Neuronal stem cell (in vitro differentiated cells): Measurements from ENCODE around the gene ARHGAP29.

Experiments
- DNase-seq: peaks from one replicate; pipeline ENCODE4 v3.0.0-alpha.2; 2013; ENCODE audit warnings: low spot score
- H2AFZ ChIP-seq: one replicate; pipeline ENCODE4 v1.6.1; 2013; ENCODE audit warnings: mild to moderate bottlenecking, low read length, inconsistent platforms
- H2AK5ac ChIP-seq: 2 replicates; pipeline ENCODE4 v1.6.1; 2013; ENCODE audit warnings: low read depth, mild to moderate bottlenecking, inconsistent platforms, low read length, moderate library complexity, mixed read lengths
- H2BK120ac ChIP-seq: 2 replicates; pipeline ENCODE4 v1.6.1; 2013; ENCODE audit warnings: low read depth, mild to moderate bottlenecking, inconsistent platforms, low read length, moderate library complexity, mixed read lengths
- H2BK12ac ChIP-seq: one replicate; pipeline ENCODE4 v1.6.1; 2013; ENCODE audit warnings: low read length, inconsistent platforms
- H2BK15ac ChIP-seq: 2 replicates; pipeline ENCODE4 v1.6.1; 2013; ENCODE audit warnings: mild to moderate bottlenecking, low read length, inconsistent platforms, mixed read lengths
- H2BK5ac ChIP-seq: one replicate; pipeline ENCODE4 v1.6.1; 2013; ENCODE audit warnings: inconsistent platforms, mild to moderate bottlenecking, low read length, moderate library complexity
- H3K14ac ChIP-seq: one replicate; pipeline ENCODE4 v1.6.1; 2013; ENCODE audit warnings: low read length, inconsistent platforms
- H3K18ac ChIP-seq: 2 replicates; pipeline ENCODE4 v1.6.1; 2013; ENCODE audit warnings: low read length, inconsistent platforms
- H3K23ac ChIP-seq: 2 replicates; pipeline ENCODE4 v1.6.1; 2013; ENCODE audit warnings: low read depth, mild to moderate bottlenecking, mixed read lengths, low read length, inconsistent platforms; ENCODE audit not compliant: poor library complexity
- H3K27ac ChIP-seq: replicated peaks from 3 replicates; pipeline ENCODE4 v1.5.1; 2013; ENCODE audit warnings: low read length, inconsistent platforms
- H3K27me3 ChIP-seq, 3 experiments: 2 replicates each; pipeline ENCODE4 v1.6.1; 2013; ENCODE audit warnings: low read length in 3 of 3, mild to moderate bottlenecking in 2 of 3, inconsistent platforms in 1 of 3, low read depth in 1 of 3, mixed read lengths in 1 of 3, moderate library complexity in 1 of 3; ENCODE audit not compliant: control insufficient read depth in 3 of 3, insufficient read depth in 3 of 3
- H3K36me3 ChIP-seq, 2 donors: replicated peaks in 1 of 2; 2 replicates each; pipeline ENCODE4 v1.6.1; 2013; ENCODE audit warnings: low read length in 2 of 2; ENCODE audit not compliant: control insufficient read depth in 2 of 2, insufficient read depth in 2 of 2
- H3K4ac ChIP-seq: 2 replicates; pipeline ENCODE4 v1.6.1; 2013; ENCODE audit warnings: inconsistent platforms, mild to moderate bottlenecking, low read length, moderate library complexity
- H3K4me1 ChIP-seq, 2 donors: 1 replicate in 1 of 2; 2 replicates in 1 of 2; pipeline ENCODE4 v1.6.1; 2013; ENCODE audit warnings: low read length in 2 of 2, low read depth in 1 of 2; ENCODE audit not compliant: control insufficient read depth in 2 of 2, insufficient read depth in 1 of 2
- H3K4me2 ChIP-seq: one replicate; pipeline ENCODE4 v1.6.1; 2013; ENCODE audit warnings: mild to moderate bottlenecking, low read length, inconsistent platforms; ENCODE audit not compliant: insufficient read depth, poor library complexity, severe bottlenecking
- H3K4me3 ChIP-seq, 2 donors: 2 replicates each; pipeline ENCODE4 v1.5.1; 2013; ENCODE audit warnings: low read length in 2 of 2, mild to moderate bottlenecking in 2 of 2, inconsistent platforms in 1 of 2, moderate library complexity in 1 of 2
- H3K79me1 ChIP-seq: one replicate; pipeline ENCODE4 v1.6.1; 2013; ENCODE audit warnings: low read depth, mild to moderate bottlenecking, inconsistent platforms, low read length, moderate library complexity
- H3K9ac ChIP-seq: one replicate; pipeline ENCODE4 v1.6.1; 2013; ENCODE audit warnings: mild to moderate bottlenecking, low read depth, low read length, inconsistent platforms; ENCODE audit not compliant: poor library complexity
- H3K9me3 ChIP-seq, 2 donors: replicated peaks in 1 of 2; 2 replicates each; pipeline versions ENCODE3 to v1.6.1; 2013; ENCODE audit warnings: low read length in 2 of 2, mild to moderate bottlenecking in 2 of 2, inconsistent platforms in 1 of 2, low read depth in 1 of 2, mixed read lengths in 1 of 2, moderate library complexity in 1 of 2; ENCODE audit not compliant: control insufficient read depth in 2 of 2, insufficient read depth in 1 of 2
- H4K8ac ChIP-seq: one replicate; pipeline ENCODE4 v1.6.1; 2013; ENCODE audit warnings: low read depth, mild to moderate bottlenecking, inconsistent platforms, low read length, moderate library complexity
- H4K91ac ChIP-seq: one replicate; pipeline ENCODE4 v1.6.1; 2013; ENCODE audit warnings: low read length, low read depth, mild to moderate bottlenecking, inconsistent platforms; ENCODE audit not compliant: poor library complexity
- WGBS, 2 donors: extraction: QIAGEN DNeasy Blood & Tissue Kit; methylation state at CpG; one replicate each; pipeline ENCODE4 v1.1.7; 2013; ENCODE audit warnings: missing lambda C conversion rate in 2 of 2, mixed read lengths in 1 of 2; ENCODE audit not compliant: insufficient read length in 2 of 2, insufficient replicate concordance in 1 of 2; ENCODE audit errors: extremely low coverage in 2 of 2; 5-methylcytosine and 5-hydroxymethylcytosine counted together

Gene ARHGAP29

GRCh38 chr1:94182191-94182590, 55.2 kb downstream of the ARHGAP29 start:
- Histone ChIP-seq H4K91ac (no peak overlapping the region), H2BK12ac (no peak overlapping the region)

GRCh38 chr1:94180650-94181049, 56.7 kb downstream of the ARHGAP29 start:
- H2BK12ac ChIP-seq = no peak overlapping the region
- no peak overlapping the region for H3K14ac ChIP-seq
- H3K9me3 ChIP-seq = no peaks in the 10 kb centered on the region
- H4K91ac ChIP-seq = no peak overlapping the region
- no peak overlapping the region for H3K4ac ChIP-seq
- WGBS, 2 donors = no CpG with 5 or more reads among the region's 1 CpG
- no peak overlapping the region for H4K8ac ChIP-seq
- H3K4me1 ChIP-seq = no peaks in the 10 kb centered on the region
- no peak overlapping the region for H3K18ac ChIP-seq
- H3K23ac ChIP-seq = no peak overlapping the region
- no peak for DNase-seq
- H3K4me3 ChIP-seq = no peak overlapping the region
- H3K79me1 ChIP-seq = no peaks in the 10 kb centered on the region
- H3K27ac ChIP-seq = no peak overlapping the region
- H2BK5ac ChIP-seq = no peak overlapping the region
- no peak overlapping the region for H2BK120ac ChIP-seq
- H3K4me2 ChIP-seq = no peak overlapping the region
- no peaks in the 10 kb centered on the region for H3K27me3 ChIP-seq
- H2AFZ ChIP-seq = no peak overlapping the region
- no peak overlapping the region for H3K9ac ChIP-seq
- peaks cover 6 to 75% of the 10 kb centered on the region in 2 donors for H3K36me3 ChIP-seq
- H2AK5ac ChIP-seq = no peak overlapping the region
- H2BK15ac ChIP-seq = no peak overlapping the region

More at GRCh38 chr1:94182191-94182590, 55.2 kb downstream of the ARHGAP29 start:
- Histone ChIP-seq H3K14ac (no peak overlapping the region), H2BK5ac (no peak overlapping the region), H3K36me3 (peaks cover 7 to 72% of the 10 kb centered on the region in 2 donors), H3K27ac (no peak overlapping the region), H3K23ac (no peak overlapping the region), H3K79me1 (no peaks in the 10 kb centered on the region), H3K9ac (no peak overlapping the region), H4K8ac (no peak overlapping the region), H2BK120ac (no peak overlapping the region), H2BK15ac (no peak overlapping the region), H3K27me3 (no peaks in the 10 kb centered on the region), H3K4me2 (no peak overlapping the region), H2AK5ac (no peak overlapping the region), H3K4ac (no peak overlapping the region), H3K4me1 (no peaks in the 10 kb centered on the region), H2AFZ (no peak overlapping the region), H3K4me3 (no peak overlapping the region), H3K18ac (no peak overlapping the region), H3K9me3 (no peaks in the 10 kb centered on the region)
- DNase-seq = no peak
- no CpG with 5 or more reads among the region's 1 CpG for WGBS, 2 donors

GRCh38 chr1:94178901-94179300, 58.5 kb downstream of the ARHGAP29 start:
- H2BK12ac ChIP-seq = no peak overlapping the region
- no peak overlapping the region for H4K91ac ChIP-seq
- H3K18ac ChIP-seq = no peak overlapping the region
- H2AFZ ChIP-seq = no peak overlapping the region
- no peaks in the 10 kb centered on the region for H3K4me1 ChIP-seq
- H3K4me2 ChIP-seq = no peak overlapping the region
- H4K8ac ChIP-seq = no peak overlapping the region
- H3K27ac ChIP-seq = no peak overlapping the region
- no peak overlapping the region for H3K23ac ChIP-seq
- H3K79me1 ChIP-seq = no peaks in the 10 kb centered on the region
- H3K4me3 ChIP-seq = no peak overlapping the region
- no peak for DNase-seq
- H3K14ac ChIP-seq = no peak overlapping the region
- H2BK5ac ChIP-seq = no peak overlapping the region
- H3K9ac ChIP-seq = no peak overlapping the region
- no peak overlapping the region for H2AK5ac ChIP-seq
- H3K36me3 ChIP-seq = peaks cover 8 to 77% of the 10 kb centered on the region in 2 donors
- H3K27me3 ChIP-seq = no peaks in the 10 kb centered on the region
- H3K9me3 ChIP-seq = no peaks in the 10 kb centered on the region
- H3K4ac ChIP-seq = no peak overlapping the region
- H2BK15ac ChIP-seq = no peak overlapping the region
- H2BK120ac ChIP-seq = no peak overlapping the region

- peaks cover 4 to 22% of the 10 kb centered on the region in 2 donors for H3K36me3 ChIP-seq
- no peak overlapping the region for H4K91ac ChIP-seq
- no peak overlapping the region for H3K18ac ChIP-seq
- H3K79me1 ChIP-seq = no peaks in the 10 kb centered on the region
- H3K27me3 ChIP-seq = no peaks in the 10 kb centered on the region
- H2BK12ac ChIP-seq = no peak overlapping the region
- no CpG with 5 or more reads among the region's 3 CpGs for WGBS, 2 donors
- H3K27ac ChIP-seq = no peak overlapping the region
- no peak overlapping the region for H3K9ac ChIP-seq
- H4K8ac ChIP-seq = no peak overlapping the region
- no peaks in the 10 kb centered on the region for H3K4me1 ChIP-seq
- no peak overlapping the region for H2BK120ac ChIP-seq
- DNase-seq = no peak
- no peak overlapping the region for H2BK15ac ChIP-seq
- no peak overlapping the region for H3K4me2 ChIP-seq
- no peak overlapping the region for H2BK5ac ChIP-seq
- H3K23ac ChIP-seq = no peak overlapping the region
- no peak overlapping the region for H2AFZ ChIP-seq
- H3K4me3 ChIP-seq = no peak overlapping the region
- no peaks in the 10 kb centered on the region for H3K9me3 ChIP-seq
- no peak overlapping the region for H3K14ac ChIP-seq
- no peak overlapping the region for H2AK5ac ChIP-seq
- no peak overlapping the region for H3K4ac ChIP-seq
Observed at GRCh38 chr1:94169126-94169525, 68.3 kb downstream of the ARHGAP29 start.
